K562 (cell line): ENCODE results near the gene VARS1. TPM values are rescaled to one million over a fixed set of nuclear protein-coding genes. Genes with fewer than 3 reads are reported as not detected.

Experiments
- ASH1L ChIP-seq: fragments of 450-650 bp; IDR thresholded peaks from 2 replicates; pipeline ENCODE4 v1.6.1; 2018; ENCODE audit warnings: borderline replicate concordance, mild to moderate bottlenecking, low read depth; ENCODE audit not compliant: partially characterized antibody
- CBFA2T3 ChIP-seq: fragments of 450-650 bp; IDR thresholded peaks from 2 replicates; pipeline ENCODE4 v1.6.1; 2017
- ETS2 ChIP-seq: IDR thresholded peaks from 2 replicates; pipeline ENCODE4 v1.6.1; 2016; ENCODE audit warnings: borderline replicate concordance, missing genetic modification characterization, mild to moderate bottlenecking, moderate library complexity, missing compliant biosample characterization; ENCODE audit not compliant: poor library complexity, severe bottlenecking
- FOXJ2 ChIP-seq: fragments of 200-800 bp; sonication (Bioruptor generic); IDR thresholded peaks from 2 replicates; pipeline ENCODE4 v1.6.1; 2016; ENCODE audit warnings: missing genetic modification characterization, missing compliant biosample characterization
- HMG20A ChIP-seq: fragments of 450-650 bp; formaldehyde crosslinking; conservative IDR thresholded peaks from 2 replicates; pipeline ENCODE4 v1.4.0; 2020; ENCODE audit warnings: mild to moderate bottlenecking, mixed read lengths
- KDM4B ChIP-seq, 2 experiments: fragments of 450-650 bp in 1 of 2; sonication (generic) in 1 of 2; IDR thresholded peaks; 2 replicates each; pipeline ENCODE4 v1.6.1; 2016 to 2017; ENCODE audit warnings: borderline replicate concordance in 2 of 2, antibody characterized with exemption in 1 of 2, low read depth in 1 of 2, mild to moderate bottlenecking in 1 of 2
- TAF9B ChIP-seq: fragments of 450-650 bp; IDR thresholded peaks from 2 replicates; pipeline ENCODE4 v1.6.1; 2018; ENCODE audit warnings: mild to moderate bottlenecking; ENCODE audit not compliant: partially characterized antibody
- TSC22D4 ChIP-seq: fragments of 450-650 bp; IDR thresholded peaks from 2 replicates; pipeline ENCODE4 v1.6.1; 2016; ENCODE audit warnings: missing genetic modification characterization, missing biosample characterization, control low read depth
- ZNF174 ChIP-seq: fragments of 250-450 bp; sonication (Bioruptor Pico); IDR thresholded peaks from 2 replicates; pipeline ENCODE4 v1.4.0; 2020; ENCODE audit warnings: mild to moderate bottlenecking
- ZNF695 ChIP-seq: fragments of 450-650 bp; formaldehyde crosslinking; IDR thresholded peaks from 2 replicates; pipeline ENCODE4 v1.4.0; 2020; ENCODE audit warnings: mild to moderate bottlenecking, moderate library complexity
- ZNF766 ChIP-seq: fragments of 200-800 bp; sonication (Bioruptor generic); conservative IDR thresholded peaks from 2 replicates; pipeline ENCODE4 v1.6.1; 2016; ENCODE audit warnings: missing genetic modification characterization, missing compliant biosample characterization
- polyA plus RNA-seq, 8 experiments: library from polyadenylated mRNA; depleted of rRNA in 4 of 8; stranded (reverse) in 5 of 8; unstranded in 3 of 8; fragments of >200 nt; fragmentation: Nextera tagmentation in 2 of 8; fragmentation: Illumina TruSeq in 1 of 8; extraction: Ambion mirVana in 2 of 8; extraction: Trizol in 1 of 8; gene quantifications; 2 replicates each; pipeline versions ENCODE4 v1.2.1 to v1.2.3, GENCODE V29; 2011 to 2014; ENCODE audit warnings: inconsistent platforms in 1 of 8, missing spikeins in 1 of 8
- total RNA-seq, 7 experiments: library from RNA; depleted of rRNA in 6 of 7; stranded (reverse); fragments of >200 nt in 6 of 7; fragmentation: Illumina TruSeq in 2 of 7; extraction: Trizol in 2 of 7; gene quantifications; 2 replicates each; pipeline versions ENCODE4 v1.2.1 to v1.2.3, GENCODE V29; 2011 to 2021; ENCODE audit warnings: low replicate concordance in 1 of 7
- TF ChIP-seq, protein P1 (sequence below): fragments of 250-450 bp; sonication (Bioruptor Pico); IDR thresholded peaks from 2 replicates; pipeline ENCODE4 v1.9.0; 2021; ENCODE audit warnings: mild to moderate bottlenecking
- TF ChIP-seq, protein P2 (sequence below): fragments of 450-650 bp; IDR thresholded peaks from 2 replicates; pipeline ENCODE4 v1.6.1; 2016; ENCODE audit warnings: missing biosample characterization, missing genetic modification characterization
- TF ChIP-seq, protein P3 (sequence below): fragments of 150-350 bp; IDR thresholded peaks from 2 replicates; pipeline ENCODE4 v1.6.1; 2014; ENCODE audit warnings: low read depth, mild to moderate bottlenecking, low read length, borderline replicate concordance
- TF ChIP-seq, protein P4 (sequence below): sonication (generic); formaldehyde crosslinking; IDR thresholded peaks from 2 replicates; pipeline ENCODE4 v1.5.0; 2020; ENCODE audit warnings: missing genetic modification reagents
- TF ChIP-seq, protein P5 (sequence below), 2 experiments: IDR thresholded peaks in 1 of 2; conservative IDR thresholded peaks in 1 of 2; 2 replicates each; pipeline ENCODE4 v1.6.1; 2016; ENCODE audit warnings: low read depth in 2 of 2, mild to moderate bottlenecking in 1 of 2, missing compliant biosample characterization in 1 of 2, missing genetic modification characterization in 1 of 2, moderate library complexity in 1 of 2
- TF ChIP-seq, protein P6 (sequence below): fragments of 450-650 bp; formaldehyde crosslinking; IDR thresholded peaks from 2 replicates; pipeline ENCODE4 v1.4.0; 2020; ENCODE audit warnings: mild to moderate bottlenecking, moderate library complexity

The VARS1 gene
- total and polyA plus RNA-seq, 9 of the 15 experiments (the other 6 are each of a cell fraction or from before 2014, with no cell fraction given), result 2.9 to 488 (median 130) TPM

DNA sequence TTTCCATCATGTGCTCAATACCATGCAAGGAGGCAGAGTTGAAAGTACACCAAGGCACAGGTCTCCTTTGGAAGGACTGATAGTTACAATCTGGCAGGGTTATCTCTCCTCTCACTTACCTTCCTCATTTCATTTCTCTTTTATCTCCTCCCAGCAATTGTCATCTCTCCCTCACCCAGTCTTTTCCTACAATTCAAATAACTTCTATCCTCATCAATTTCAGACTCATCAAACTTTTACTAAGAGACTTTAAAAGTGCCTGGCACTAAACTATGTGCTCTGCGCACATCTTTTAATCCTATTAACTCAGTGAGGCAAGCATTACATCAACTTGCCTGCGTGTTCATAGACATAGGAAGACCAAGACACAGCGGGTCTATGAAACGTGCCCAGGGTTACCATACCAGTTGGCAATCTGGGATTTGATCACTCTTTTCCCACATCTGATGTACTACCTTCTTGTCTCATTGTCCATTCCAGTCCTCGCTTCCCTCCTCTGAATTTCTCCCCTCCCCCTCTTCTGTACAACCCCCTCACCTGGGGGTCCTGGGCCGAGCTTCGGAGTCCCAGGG is 1.2 kb downstream of the VARS1 start (continued):
- TF ChIP-seq ETS2 (tag), result no peak
- TF ChIP-seq, protein P1, sequence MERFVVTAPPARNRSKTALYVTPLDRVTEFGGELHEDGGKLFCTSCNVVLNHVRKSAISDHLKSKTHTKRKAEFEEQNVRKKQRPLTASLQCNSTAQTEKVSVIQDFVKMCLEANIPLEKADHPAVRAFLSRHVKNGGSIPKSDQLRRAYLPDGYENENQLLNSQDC (CRISPR knock-in tag), result no peak
- no peak for TF ChIP-seq ASH1L
- TF ChIP-seq ZNF766 (CRISPR knock-in tag), result no peak
- no peak for TF ChIP-seq ZNF695 (CRISPR knock-in tag)
- TF ChIP-seq, protein P2, sequence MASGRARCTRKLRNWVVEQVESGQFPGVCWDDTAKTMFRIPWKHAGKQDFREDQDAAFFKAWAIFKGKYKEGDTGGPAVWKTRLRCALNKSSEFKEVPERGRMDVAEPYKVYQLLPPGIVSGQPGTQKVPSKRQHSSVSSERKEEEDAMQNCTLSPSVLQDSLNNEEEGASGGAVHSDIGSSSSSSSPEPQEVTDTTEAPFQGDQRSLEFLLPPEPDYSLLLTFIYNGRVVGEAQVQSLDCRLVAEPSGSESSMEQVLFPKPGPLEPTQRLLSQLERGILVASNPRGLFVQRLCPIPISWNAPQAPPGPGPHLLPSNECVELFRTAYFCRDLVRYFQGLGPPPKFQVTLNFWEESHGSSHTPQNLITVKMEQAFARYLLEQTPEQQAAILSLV (tag), result no peak
- TF ChIP-seq ZNF174 (CRISPR knock-in tag), result no peak
- TF ChIP-seq KDM4B (IDR thresholded peaks at IDR 0.05; ENCODE audit: borderline replicate concordance in 2 of 2, low read depth in 1 of 2), result no peak
- TF ChIP-seq, protein P3, sequence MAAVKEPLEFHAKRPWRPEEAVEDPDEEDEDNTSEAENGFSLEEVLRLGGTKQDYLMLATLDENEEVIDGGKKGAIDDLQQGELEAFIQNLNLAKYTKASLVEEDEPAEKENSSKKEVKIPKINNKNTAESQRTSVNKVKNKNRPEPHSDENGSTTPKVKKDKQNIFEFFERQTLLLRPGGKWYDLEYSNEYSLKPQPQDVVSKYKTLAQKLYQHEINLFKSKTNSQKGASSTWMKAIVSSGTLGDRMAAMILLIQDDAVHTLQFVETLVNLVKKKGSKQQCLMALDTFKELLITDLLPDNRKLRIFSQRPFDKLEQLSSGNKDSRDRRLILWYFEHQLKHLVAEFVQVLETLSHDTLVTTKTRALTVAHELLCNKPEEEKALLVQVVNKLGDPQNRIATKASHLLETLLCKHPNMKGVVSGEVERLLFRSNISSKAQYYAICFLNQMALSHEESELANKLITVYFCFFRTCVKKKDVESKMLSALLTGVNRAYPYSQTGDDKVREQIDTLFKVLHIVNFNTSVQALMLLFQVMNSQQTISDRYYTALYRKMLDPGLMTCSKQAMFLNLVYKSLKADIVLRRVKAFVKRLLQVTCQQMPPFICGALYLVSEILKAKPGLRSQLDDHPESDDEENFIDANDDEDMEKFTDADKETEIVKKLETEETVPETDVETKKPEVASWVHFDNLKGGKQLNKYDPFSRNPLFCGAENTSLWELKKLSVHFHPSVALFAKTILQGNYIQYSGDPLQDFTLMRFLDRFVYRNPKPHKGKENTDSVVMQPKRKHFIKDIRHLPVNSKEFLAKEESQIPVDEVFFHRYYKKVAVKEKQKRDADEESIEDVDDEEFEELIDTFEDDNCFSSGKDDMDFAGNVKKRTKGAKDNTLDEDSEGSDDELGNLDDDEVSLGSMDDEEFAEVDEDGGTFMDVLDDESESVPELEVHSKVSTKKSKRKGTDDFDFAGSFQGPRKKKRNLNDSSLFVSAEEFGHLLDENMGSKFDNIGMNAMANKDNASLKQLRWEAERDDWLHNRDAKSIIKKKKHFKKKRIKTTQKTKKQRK, result no peak
- 0 out of 2 replicates have a peak, but pooled peaks have one; percentile 35 for TF ChIP-seq FOXJ2 (tag)
- TF ChIP-seq HMG20A (CRISPR knock-in tag), result no peak
- TF ChIP-seq TAF9B, result no peak
- TF ChIP-seq, protein P4, sequence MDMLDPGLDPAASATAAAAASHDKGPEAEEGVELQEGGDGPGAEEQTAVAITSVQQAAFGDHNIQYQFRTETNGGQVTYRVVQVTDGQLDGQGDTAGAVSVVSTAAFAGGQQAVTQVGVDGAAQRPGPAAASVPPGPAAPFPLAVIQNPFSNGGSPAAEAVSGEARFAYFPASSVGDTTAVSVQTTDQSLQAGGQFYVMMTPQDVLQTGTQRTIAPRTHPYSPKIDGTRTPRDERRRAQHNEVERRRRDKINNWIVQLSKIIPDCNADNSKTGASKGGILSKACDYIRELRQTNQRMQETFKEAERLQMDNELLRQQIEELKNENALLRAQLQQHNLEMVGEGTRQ (CRISPR knock-in tag), result no peak
- no peak for TF ChIP-seq TSC22D4
- TF ChIP-seq, protein P5, sequence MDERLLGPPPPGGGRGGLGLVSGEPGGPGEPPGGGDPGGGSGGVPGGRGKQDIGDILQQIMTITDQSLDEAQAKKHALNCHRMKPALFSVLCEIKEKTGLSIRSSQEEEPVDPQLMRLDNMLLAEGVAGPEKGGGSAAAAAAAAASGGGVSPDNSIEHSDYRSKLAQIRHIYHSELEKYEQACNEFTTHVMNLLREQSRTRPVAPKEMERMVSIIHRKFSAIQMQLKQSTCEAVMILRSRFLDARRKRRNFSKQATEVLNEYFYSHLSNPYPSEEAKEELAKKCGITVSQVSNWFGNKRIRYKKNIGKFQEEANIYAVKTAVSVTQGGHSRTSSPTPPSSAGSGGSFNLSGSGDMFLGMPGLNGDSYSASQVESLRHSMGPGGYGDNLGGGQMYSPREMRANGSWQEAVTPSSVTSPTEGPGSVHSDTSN (CRISPR knock-in tag; IDR thresholded peaks at IDR 0.05; ENCODE audit: low read depth), result no peak
- TF ChIP-seq, protein P5 (tag; conservative IDR thresholded peaks at IDR 0.05; ENCODE audit: low read depth), result no peak
- TF ChIP-seq, protein P6, sequence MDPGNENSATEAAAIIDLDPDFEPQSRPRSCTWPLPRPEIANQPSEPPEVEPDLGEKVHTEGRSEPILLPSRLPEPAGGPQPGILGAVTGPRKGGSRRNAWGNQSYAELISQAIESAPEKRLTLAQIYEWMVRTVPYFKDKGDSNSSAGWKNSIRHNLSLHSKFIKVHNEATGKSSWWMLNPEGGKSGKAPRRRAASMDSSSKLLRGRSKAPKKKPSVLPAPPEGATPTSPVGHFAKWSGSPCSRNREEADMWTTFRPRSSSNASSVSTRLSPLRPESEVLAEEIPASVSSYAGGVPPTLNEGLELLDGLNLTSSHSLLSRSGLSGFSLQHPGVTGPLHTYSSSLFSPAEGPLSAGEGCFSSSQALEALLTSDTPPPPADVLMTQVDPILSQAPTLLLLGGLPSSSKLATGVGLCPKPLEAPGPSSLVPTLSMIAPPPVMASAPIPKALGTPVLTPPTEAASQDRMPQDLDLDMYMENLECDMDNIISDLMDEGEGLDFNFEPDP (CRISPR knock-in tag), result no peak
- TF ChIP-seq CBFA2T3, result peak; percentile 69
